ENCODE results near the gene UTP4.
"Not testable (repeated sequence)": the region's sequence is repeated elsewhere in the genome, so short reads cannot be mapped to it uniquely, and the experiment has no call there.

The UTP4 gene

DNA sequence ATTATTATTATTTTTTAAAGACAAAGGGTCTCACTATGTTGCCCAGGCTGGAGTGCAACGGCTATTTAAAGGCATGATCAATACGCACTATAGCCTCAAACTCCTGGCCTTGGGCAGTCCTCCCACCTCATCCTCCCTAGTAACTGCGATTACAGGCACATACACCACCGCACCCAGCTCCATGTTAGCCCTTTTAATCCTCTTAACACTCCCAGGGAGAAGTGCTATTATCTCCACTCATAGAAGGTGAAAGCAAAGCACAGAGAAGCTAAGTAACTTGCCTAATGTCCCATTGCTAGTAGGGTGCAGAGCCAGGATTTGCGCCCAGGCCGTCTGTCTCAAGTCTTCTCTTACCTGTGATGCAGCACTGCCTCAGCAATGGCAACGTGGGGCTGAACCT is 22.0 kb upstream of the UTP4 start:
- FAIRE-seq (no peak), DNase-seq (ENCODE audit: low spot score) (no peak)

GRCh38 chr16:69111216-69111875 is 21.1 kb upstream of the UTP4 start:
- FAIRE-seq: no peak
- no peak for DNase-seq (ENCODE audit: low spot score)

- DNase-seq (ENCODE audit: low spot score): no peak
Measured at GRCh38 chr16:69111876-69112230, 20.6 kb upstream of the UTP4 start.

GRCh38 chr16:69112285-69113129 is 19.9 kb upstream of the UTP4 start:
- no peak for FAIRE-seq
- peak; percentile 80 for DNase-seq (ENCODE audit: low spot score)

More at GRCh38 chr16:69111876-69112230, 20.6 kb upstream of the UTP4 start:
- FAIRE-seq: no peak

DNA sequence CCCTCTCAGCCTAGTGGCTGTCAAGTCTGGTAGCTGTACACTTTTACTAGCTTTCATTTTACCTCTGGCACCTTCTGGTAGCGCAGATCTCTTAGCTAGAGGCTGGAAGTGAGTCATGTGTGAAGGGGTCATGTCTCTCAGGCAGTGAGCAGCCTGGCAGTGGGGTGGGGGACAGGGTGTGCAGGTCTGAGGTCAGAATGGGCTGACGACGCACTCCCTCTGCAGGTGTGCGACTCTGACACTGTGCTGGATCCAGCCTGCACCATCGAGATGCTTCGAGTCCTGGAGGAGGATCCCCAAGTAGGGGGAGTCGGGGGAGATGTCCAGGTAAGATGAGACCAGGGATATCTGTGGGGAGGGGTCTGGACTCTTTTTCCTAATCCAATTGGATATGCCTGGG is 19.2 kb upstream of the UTP4 start:
- DNase-seq (ENCODE audit: low spot score) (no peak), FAIRE-seq (no peak)

GRCh38 chr16:69114346-69114975 is 18.0 kb upstream of the UTP4 start:
- FAIRE-seq: no peak
- no peak for DNase-seq (ENCODE audit: low spot score)

DNA sequence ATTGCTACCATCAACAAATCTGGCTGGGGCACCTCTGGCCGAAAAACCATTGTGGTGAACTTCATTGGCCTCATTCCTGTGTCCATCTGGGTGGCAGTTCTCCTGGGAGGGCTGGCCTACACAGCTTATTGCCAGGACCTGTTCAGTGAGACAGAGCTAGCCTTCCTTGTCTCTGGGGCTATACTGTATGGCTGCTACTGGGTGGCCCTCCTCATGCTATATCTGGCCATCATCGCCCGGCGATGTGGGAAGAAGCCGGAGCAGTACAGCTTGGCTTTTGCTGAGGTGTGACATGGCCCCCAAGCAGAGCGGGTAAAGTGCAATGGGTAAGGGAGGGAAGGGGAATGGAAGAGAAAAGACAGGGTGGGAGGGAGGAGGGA is 17.5 kb upstream of the UTP4 start:
- FAIRE-seq: no peak
- no peak for DNase-seq (ENCODE audit: low spot score)

- FAIRE-seq: no peak
- no peak for DNase-seq (ENCODE audit: low spot score)
Measured at GRCh38 chr16:69115361-69115760, 17.1 kb upstream of the UTP4 start.

GRCh38 chr16:69115837-69116236 is 16.6 kb upstream of the UTP4 start:
- DNase-seq (ENCODE audit: low spot score) (no peak), FAIRE-seq (no peak)

- no peak for DNase-seq (ENCODE audit: low spot score)
- no peak for FAIRE-seq
Measured at GRCh38 chr16:69116256-69116875, 16.1 kb upstream of the UTP4 start.

- FAIRE-seq (no peak), DNase-seq (ENCODE audit: low spot score) (no peak)
Measured at GRCh38 chr16:69116906-69117305, 15.5 kb upstream of the UTP4 start.

- DNase-seq (ENCODE audit: low spot score) (no peak), FAIRE-seq (no peak)
Measured at GRCh38 chr16:69118468-69118867, 14.0 kb upstream of the UTP4 start.

- DNase-seq (ENCODE audit: low spot score) (no peak), FAIRE-seq (no peak)
Measured at GRCh38 chr16:69118994-69119393, 13.5 kb upstream of the UTP4 start.

DNA sequence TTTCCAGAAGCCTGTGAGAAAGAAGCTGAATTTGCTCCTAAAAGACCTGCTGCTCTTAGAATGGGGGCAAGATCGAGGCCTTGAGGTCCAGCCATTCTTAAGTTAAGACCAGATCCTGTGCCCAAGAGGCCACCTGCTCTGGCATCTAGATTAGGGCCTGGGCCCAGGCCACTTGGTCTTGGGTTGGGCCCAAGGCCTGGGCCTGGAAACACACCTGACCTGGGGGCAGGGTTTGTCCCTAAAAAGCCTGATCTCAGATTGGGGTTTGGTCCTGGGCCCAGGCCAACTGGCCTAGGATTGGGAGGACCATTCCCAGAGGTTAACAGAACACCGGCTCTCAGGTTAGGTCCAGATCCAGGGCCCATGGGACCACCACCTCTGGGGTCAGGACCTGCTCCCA is 12.9 kb upstream of the UTP4 start:
- no peak for FAIRE-seq

DNA sequence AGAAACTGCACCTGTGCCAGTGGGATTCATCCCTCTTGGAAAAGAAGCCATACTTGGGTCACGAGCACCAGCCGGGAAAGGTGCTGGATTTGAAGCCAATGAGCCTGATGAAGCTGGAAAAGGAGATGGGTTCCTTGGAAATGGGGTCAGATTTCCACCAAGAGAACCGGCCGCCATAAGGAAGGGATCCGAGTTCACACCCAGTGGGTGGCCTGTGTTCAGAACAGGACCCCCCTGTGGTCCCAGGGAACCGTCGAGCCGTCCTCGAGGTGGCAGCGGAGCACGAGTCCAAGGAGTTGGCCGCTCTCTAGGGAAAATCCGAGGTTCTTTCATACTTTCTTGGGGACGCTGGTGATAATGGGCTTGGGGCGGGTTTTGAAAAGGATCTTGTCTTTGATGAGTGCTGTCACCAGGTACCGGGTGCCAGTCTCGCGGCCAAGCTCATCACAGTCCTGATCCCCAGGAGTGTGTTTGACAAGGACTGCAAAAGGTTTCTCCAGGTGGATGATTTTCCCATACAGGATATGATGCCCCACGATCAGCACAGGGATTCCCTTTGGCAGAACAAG is 12.3 kb upstream of the UTP4 start:
- FAIRE-seq (no peak), DNase-seq (ENCODE audit: low spot score) (no peak)

More for the DNA sequence above, 12.9 kb upstream of the UTP4 start:
- DNase-seq (ENCODE audit: low spot score): no peak

DNA sequence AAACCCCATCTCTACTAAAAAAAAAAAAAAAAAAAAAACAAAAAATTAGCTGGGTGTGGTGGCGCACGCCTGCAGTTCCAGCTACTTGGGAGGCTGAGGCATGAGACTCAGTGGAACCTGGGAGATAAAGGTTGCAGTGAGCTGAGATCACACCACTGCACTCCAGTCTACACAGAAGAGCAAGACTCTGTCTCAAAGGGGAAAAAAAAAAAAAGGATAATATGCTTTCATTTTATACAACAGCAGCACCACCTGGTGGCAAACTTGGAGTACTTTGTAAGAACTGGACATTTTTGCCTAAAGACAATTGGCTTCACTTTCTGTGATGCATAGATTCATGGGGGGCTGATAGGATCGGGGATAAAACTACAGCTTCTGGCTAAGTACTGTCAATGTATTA is 8.5 kb upstream of the UTP4 start:
- DNase-seq (ENCODE audit: low spot score) (peak; percentile 40), FAIRE-seq (no peak)

GRCh38 chr16:69124406-69124805 is 8.0 kb upstream of the UTP4 start:
- DNase-seq (ENCODE audit: low spot score); FAIRE-seq: not testable (repeated sequence)

GRCh38 chr16:69124961-69125360 is 7.5 kb upstream of the UTP4 start:
- FAIRE-seq: not testable (repeated sequence)

GRCh38 chr16:69126221-69126620 is 6.2 kb upstream of the UTP4 start:
- FAIRE-seq (no peak), DNase-seq (ENCODE audit: low spot score) (no peak)

More at GRCh38 chr16:69124961-69125360, 7.5 kb upstream of the UTP4 start:
- not testable (repeated sequence) for DNase-seq (ENCODE audit: low spot score)

GRCh38 chr16:69126801-69127200 is 5.6 kb upstream of the UTP4 start:
- not testable (repeated sequence) for FAIRE-seq; DNase-seq (ENCODE audit: low spot score)

DNA sequence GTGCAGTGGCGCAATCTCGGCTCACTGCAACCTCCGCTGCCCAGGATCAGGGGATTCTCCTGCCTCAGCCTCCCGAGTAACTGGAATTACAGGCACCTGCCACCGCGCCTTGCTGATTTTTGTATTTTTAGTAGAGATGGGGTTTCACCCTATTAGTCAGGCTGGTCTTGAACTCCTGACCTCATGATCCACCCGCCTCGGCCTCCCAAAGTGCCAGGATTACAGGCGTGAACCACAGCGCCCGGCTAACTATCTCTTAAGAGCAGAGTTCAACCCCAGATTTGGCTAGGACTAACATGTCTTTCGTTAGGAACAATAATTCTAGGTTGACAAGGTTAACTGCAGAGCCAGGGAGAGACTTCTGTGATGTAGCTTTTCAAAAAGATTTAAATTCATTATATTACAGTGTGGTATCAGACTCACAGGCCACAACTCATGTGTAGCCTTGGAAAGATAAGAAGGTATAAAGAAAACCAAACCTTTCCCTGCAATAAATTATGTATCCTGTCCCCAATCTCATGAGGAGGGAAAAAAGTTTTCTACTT is 4.4 kb upstream of the UTP4 start:
- DNase-seq (ENCODE audit: low spot score) (no peak), FAIRE-seq (no peak)

All from urothelium cell line (cell line).